Activated CD4-positive, alpha-beta T cell treated with anti-CD3 and anti-CD28 coated beads for 4 hours (primary cell): ENCODE measurements around the gene HMX3.

Experiments used
- DNase-seq, 2 donors: peaks; one replicate each; pipeline ENCODE4 v3.0.0-alpha.2; 2020

HMX3 gene

DNA sequence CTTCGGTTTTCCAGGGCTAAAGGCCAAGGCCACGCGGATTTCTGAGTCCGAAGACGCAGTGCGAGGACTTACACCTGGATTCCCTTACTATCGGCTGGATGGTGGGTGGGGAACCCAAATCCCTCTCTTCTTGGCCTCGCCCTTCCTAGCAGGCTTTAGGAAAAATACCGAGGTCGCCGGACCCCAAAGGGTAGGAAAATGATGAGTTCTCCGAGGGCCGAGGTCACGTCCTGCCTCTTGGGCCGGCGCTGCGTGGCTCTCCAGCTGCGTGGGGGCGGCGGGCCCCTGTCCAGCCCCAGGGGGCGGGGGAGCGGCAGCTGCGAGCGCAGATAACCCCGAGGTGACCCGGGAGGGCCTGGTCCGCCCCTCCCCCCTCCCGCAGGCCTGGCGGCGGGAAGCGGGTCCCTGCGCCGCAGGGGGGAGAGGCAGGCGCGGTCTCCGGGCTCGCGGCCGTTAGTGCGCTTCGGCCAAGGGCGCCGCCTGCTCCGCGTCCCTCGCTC, 805 bp upstream of the HMX3 start:
- no peak for DNase-seq

DNA sequence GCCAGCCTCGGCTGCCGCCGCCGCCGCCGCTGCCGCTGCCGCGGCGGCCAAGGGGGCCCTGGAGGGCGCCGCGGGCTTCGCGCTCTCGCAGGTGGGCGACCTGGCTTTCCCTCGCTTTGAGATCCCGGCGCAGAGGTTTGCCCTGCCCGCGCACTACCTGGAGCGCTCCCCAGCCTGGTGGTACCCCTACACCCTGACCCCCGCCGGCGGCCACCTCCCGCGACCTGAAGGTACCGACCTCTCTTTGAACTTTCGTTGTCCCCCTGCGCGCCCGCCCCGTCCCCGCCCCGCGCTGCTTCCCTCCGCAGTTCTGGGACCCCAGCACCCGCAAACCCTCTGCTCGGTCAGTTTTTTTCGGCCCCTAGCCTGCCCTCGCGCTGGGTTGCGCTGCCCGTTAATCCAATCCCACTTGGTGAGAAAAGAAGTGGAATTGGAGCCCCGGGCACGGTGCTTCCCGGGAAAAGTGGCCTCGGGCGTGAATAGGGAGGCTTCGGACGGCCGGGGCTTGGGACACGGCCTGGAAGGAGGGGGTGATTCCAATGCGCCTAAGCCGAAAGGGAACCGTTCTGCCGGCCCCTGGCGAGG, 543 bp downstream of the HMX3 start:
- DNase-seq = no peak

DNA sequence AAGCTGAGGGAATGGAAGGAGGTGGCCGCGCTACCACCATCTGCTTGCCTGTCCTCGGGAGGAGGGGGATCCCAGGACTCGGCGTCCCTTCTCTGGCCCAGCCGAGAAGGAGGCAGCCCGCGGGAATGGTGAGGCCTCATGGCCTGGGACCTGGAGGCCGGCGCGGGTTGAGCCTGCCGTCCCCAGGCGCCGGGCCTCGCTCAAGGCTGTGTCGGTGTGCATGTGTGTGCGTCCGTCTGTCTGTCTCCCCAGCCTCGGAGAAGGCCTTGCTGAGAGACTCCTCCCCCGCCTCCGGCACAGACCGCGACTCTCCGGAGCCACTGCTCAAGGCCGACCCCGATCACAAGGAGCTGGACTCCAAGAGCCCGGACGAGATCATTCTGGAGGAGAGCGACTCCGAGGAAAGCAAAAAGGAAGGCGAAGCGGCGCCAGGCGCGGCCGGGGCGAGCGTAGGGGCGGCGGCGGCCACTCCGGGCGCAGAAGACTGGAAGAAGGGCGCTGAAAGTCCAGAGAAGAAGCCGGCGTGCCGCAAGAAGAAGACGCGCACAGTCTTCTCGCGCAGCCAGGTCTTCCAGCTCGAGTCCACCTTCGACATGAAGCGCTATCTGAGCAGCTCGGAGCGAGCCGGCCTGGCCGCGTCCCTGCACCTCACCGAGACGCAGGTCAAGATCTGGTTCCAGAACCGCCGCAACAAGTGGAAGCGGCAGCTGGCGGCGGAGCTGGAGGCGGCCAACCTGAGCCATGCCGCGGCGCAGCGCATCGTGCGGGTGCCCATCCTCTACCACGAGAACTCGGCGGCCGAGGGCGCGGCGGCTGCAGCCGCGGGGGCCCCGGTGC, 1.3 kb downstream of the HMX3 start:
- no peak for DNase-seq

DNA sequence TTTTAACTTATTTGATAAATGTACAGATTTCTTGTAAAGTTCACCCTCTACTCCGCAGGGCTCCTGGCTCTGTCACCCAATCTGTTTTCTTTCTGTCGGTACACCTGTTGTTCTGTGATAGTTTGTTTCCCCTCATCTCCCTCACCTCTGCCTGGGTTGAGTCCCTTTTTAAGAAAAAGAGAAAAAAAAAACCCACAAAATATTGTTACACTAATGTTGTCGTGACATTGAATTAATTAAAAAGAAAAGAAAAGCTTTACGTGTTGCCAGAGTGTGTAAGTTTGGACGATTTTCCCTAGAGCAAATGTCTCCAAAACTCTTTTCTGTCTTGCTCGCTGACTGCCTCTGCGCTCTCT, 3.4 kb downstream of the HMX3 start:
- no peak for DNase-seq

DNA sequence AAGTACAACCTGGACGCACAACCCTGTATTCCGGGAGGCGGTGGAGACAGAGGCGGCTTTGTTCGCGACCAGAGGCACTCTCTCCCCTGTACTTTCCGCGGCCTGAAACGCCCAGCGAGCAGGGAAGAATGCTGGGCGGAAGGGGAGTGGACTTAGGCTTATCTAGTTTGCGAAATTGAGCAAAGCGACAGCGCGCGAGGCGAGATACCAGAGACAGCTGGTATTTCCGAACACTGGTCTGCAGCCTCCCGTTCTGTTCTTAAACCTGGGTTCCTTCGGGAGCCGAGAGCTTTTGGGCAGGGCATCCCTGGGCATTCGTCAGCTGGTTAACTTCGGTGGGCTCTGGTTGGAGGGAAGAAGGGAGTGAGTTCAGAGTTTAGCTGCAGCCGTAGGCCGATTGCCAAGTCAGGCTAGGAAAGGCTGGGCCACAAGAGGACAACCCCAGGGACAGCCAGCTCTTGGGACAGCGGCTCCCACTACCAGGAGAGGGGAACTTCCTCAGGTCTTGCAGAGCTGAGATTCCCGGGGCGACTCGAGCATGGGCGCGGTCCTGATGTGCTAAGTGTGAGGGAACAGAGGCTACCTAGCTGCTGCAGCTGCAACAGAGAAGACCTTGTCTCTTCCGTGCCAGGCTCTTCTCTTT, 3.9 kb downstream of the HMX3 start:
- no peak for DNase-seq

DNA sequence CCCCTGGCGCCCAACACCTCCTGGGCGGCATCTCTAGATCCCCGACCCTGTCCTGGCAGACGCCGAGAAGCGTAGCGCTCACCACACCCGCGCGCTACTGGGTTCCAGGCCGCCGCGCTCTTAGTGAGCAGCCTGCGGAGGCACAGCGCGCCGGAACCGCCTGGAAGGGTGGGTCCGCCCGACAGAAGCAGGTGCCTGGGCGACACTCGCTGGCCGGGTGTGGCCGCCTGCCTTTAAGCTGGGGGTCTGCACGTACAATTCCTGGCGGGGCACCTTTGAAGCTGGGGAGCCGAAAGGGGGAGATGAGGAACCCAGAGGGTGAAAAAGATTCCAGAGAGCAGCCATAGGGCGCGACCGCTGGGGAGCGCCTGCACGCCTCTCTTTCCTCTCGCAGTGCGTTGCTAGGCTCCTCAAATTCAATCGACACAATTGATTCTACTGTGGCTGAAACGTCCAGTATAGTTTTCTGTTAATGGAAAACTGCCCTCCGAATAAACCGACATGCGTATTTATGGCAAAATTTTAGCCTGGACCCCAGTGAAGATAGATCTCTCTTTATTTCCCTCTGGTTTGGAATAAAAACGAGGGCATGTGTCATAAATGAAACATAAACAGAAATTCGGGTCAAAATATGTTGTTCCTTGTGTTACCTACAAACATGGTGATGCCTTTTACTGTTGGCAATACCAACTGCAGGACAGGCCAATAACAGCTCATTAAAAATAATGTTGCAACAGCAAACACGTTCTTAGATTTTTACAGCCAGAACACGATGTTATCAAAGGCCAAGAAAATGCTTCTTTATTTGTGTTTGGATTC, 4.6 kb downstream of the HMX3 start:
- peak in 1 of 2 donors; percentile 13 for DNase-seq

DNA sequence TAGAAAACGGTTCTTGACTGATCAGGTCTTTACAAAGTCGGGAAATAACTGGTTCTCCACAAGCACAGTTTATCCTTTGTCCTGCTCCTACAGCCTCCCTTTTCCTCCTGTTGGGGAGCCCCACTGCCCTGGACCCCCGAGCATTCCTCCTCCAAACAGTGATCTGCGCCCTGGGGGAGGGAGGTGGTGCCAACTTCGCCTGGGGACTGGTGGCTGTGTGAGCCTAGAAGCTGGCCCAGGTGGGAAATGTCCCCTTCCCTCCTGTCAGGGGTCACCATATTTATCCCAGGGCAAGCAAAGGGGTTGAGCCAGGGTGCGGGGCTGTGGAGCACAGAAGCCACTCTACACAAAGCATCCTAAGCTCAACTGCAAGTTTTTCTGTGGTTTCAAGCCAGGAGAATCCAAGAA, 5.2 kb downstream of the HMX3 start:
- no peak for DNase-seq

DNA sequence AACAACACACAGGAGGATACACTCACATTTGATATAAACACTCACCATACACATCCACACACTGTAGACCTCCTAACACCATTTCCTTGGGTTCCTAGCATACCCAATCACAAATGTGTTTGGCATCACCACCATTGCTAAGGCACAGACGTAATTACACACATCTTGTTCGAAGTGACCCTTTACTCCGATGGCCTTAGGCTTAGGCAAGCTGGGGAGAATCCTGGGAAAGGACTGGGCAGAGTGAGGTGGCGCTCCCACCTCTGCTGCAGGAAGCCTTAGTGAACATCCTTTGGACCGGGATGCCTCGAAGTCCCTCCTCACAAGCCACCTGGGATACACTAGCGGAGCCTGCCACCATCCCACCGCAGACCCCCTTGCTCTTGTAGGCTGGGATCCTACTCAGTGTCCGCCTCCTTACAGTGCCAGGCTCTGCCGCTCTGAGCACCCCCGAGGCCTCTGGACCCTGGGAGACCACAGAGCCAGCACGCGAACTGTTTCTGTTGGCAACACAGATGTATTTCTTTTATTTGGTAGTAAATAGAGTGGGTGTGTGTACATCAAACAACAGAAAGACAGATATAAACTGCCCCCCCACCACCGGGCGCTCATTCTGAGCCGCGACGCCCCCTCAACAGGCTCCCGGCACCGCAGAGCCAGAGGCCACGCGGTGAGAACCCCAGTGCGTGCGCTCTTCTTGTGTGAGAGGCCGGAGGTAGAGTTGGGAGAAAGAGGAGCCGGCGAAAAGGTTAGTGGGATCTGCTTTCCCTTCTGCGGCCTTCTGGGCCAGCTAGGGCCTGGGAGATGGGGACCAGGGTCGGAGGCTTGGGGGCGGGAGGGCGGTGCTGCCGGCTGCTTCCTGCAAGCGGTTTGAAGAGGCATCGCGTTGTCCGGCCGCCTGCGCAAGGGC, 6.3 kb downstream of the HMX3 start:
- DNase-seq = no peak

DNA sequence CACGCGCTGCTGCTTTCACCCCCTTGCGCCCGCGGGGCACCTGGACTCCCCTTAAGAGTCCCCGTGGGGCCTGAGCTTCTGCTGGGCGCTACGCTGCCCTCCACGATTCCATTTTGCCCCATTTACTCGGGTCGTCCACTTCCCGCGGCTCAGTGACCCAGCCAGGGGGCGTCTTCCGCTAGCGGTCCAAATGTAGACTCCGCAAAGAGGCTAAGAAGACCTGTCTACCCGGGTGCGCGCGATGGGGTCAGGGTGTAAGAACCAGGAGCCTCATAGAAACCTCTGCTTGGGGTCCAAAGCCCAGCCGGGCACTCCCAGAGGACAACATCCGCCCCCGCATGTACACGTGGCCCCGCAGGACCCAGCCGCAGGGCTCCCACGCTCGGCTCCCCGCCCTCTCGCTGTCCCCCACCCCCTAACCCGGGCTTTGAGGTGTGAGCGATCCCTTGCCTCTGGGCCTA, 7.0 kb downstream of the HMX3 start:
- DNase-seq = no peak

DNA sequence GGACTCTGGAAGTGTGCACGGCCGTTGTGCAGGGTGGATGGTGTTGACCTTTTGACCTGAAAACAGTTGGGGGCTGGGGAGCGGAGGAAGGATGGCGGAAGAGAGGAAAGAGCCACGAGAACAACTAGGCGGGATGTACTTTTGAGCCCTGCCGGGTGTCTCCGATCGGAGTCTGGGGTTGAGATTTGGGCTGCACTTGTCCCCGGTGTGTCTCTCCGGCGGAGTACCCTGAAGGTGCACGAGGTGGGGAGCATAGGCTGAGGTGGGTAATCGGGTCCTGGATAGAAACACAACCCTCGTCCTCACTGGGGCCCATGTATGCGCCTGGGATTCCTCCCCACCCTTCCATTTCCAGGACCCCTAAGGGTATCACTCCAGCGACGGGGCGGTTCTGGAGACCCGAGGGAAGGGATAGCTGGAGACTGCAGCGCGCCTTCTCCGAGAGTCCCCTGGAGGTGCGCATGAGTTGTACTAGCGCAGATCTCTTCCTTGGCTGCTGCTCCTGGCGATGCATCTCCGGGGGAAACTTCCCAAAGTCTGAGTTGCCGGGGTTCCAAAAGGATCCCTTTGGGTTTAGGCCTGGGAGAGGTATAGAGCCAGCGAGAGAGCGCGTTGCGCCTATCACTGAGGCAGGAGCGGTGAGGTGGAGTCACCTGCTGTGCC, 7.5 kb downstream of the HMX3 start:
- peak in 1 of 2 donors; percentile 2 for DNase-seq

DNA sequence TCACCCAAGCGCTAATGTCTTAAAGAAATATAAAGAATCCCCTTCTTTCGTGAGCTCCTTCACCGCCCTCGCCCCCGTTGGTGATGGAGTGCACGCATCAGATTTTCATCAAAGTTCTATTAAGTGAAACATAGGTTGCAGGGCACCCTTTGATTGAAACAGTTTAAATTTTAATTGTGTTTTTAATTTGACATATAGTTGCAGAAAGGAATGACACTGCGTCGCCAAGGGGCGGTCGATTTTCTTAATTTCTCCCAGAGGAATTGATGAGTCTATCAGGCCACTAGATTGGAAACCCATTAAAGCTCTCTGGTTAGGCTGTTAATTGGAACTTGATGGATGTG, 8.0 kb downstream of the HMX3 start:
- no peak for DNase-seq

DNA sequence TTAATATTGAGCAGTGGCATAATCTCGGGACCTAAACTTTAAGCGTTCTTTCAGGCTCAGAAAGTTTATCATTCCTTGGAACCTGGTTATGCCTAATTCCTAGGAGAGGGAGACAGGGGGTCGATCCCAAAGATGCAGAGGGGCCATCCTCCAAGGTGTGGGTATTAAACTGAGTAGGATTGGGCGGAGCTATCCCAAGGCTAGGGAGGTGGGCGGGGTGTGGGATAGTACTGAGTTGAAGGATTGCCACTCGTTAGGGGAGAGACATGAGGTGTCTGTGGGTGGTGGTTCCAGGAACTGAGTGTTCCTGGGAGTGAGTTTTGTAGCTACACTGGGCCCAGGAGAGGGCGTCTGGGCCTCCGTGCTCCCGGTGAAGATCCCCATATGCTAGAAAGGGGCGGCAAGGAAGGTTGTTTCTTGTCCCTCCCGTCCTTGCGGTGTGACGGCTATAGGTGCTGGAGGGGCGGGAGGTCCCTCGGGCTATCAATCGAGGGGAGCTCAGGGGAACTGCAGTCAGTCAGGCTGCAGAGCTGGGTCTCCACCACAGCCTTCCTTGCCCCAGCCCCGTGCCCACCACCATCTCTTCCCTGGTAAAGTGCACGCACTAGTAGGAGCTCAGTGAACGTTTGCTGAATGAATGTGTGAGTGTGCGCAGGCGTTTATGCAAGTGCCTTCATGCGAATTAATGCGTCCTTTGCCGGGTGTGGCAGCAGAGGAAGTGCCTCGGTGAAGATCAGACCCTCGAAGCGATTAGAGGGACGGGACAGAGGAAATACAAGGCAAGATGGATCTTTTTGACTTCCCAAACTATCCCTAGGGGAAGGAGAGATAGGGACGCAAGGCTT, 9.1 kb downstream of the HMX3 start:
- no peak for DNase-seq

DNA sequence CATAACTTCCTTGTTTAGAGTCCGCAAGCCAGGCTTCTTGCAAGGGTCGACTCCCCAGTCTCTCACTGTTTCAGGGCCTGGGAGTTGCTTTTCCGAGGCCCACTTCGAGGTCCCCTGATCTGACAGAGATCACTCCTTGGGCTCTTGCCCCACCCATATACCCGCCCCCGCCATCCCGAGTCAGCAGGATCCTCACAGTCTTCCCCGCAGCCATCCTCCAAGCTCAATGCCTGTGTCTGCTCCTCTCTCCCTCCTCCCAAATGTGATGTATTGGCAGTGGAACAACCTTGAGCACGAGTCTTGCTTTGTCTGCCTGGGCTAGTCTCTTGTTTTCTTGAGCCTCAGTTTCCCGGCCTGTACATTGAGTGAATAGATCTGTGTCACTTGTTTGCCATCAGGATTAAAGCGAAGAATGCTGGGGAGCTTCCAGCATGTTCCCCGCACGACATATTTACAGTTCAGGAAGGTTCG, 9.8 kb downstream of the HMX3 start:
- DNase-seq = no peak

DNA sequence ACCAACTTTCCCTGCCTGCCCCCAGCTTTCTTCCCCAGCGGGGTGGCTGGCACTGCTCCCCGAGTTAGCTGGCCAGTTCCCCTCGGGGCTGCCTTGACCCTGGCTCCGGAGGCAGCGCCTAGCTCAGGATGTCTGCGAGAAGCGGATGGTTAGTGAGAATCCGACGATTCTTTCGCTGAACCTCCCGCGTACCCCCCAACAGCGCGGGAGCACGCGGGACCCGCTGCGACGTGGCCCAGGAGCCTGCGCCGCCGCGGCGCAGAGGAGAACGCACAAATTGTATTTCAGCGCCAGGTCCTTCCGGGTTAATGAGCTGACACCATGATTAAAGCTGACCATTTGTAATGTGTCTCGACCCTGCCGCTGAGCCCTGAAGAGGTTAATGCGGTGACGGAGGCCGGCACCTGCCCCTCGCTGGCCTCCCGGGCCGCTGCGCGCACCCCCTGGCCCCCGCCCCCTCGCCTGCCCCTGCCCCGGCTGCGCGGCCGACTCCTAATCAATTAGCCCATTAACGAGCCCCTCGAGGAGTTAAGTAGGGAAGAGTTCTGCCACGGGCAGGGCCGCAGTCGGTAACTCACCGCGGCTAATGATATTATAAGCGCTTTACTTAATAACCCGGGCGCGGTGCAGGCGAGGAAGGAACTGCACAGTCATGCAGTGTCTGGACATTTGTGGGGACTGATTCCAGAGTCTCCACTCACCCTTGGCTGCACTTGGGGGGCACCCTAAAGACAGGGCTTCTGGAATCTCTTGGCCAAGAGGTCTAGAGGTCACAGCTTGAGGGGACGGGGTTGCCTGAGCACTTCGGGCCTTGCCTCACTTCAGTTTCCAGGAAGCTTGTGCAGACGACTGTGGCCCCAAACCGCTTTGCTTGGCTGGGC, 10.5 kb downstream of the HMX3 start:
- no peak for DNase-seq

DNA sequence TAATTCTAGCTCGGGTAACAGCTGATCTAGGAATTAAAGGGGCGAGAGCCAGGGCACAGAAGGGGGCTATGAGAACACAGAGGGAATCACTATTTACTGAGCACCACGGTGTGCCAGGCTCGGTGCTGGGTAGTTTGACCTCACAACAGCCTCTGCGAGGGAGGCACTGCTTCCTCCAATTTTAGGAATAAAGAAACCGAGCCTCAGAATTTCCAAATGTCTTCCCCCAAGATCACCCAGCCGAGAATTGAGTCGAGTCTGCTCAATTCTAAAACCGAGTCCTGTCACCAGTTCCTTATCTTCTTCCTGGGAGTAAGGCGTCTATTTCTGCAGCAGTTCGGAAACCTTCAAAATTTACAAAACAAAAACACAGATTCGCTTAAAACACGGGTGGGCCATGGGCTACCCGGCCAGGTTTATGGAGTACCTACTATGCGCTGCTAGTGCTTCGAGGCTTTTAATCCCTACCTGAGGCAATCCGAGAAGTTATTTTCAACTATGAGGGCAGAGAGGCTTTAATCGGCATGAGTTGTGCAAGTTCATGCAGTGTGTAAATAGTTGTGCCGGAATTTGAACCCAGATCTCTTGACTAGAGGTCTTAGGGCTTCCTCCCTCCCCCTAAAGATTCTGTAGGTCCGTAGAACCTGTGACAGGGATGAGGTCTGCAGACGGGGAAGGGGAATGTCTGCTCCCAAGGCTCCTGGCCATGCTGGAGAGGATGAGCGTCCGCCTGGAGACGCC, 11.3 kb downstream of the HMX3 start:
- no peak for DNase-seq

DNA sequence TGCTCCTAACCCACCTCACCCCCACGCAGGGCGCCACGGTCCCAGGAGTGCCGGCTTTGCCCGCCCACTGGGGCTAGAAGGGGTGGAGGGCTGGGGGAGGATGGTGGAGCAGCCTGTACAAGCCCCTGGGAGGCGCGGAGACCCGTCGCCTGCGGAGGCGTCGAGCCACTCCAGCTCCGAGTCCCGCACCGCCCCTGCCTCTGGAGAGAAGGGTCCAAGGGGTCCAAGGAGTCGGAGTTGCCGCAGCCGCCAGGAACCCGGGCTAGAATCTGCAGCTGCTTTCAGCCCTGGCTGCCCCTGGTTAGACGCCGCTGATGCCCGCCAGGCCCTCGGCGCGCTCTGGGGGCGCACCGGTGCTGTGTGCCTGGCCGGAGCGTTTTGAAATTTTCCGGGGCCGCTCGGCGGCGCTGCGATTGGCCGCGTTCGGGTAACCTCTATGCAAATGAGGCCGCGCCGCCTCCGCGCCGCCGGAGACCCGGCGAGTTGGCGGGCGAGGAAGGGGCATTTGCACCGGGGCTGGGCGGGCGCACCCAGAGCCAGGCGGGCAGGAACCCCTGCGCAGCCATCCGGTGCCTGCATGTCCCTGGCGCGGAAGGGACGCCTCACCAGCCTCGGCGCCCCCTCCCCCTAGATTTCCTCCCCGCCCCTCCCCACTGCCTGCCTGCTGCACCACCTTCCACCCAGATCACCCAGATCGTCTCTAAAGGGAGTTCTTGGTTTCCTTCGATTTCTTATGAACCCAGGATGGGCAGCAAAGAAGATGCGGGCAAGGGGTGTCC, 12.1 kb downstream of the HMX3 start, which contains the start of gene HMX2:
Gene HMX2, plus strand, starts transcription at position 502 of the 779 bp plus-strand sequence. Its CDS starts 243 bp downstream, at position 745.
- DNase-seq = no peak

DNA sequence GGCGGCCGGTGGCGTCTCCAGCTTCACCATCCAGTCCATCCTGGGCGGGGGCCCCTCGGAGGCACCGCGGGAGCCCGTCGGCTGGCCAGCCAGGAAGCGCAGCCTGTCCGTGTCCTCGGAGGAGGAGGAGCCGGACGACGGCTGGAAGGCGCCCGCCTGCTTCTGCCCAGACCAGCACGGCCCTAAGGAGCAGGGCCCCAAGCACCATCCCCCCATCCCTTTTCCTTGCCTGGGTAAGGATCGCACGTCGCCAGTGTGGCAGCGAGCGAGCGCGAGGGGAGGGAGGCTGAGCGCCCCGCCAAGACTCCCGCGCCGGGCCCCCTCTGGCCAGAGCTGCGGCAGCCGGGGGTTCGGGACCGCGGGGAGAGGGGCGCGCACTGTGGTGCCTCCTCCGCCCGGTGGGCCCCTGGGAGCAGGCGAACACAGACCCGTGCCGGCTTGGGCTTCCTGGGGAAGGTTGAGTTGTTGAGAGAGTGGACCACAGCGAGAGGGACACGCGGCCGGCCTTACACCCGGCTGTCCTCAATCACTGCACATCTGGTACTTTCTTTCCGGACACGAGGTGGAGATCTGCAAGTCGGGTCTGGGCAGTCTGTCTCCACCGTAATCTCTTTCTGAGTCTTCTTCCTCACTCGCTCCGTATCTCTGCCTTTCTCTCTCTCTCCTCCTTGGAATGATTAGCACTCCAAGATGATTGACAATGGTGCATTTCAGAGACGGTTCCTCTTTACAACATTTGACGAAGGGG, 12.8 kb downstream of the HMX3 start:
- DNase-seq = no peak
